ENCODE measurements around the gene MYO5B.

GRCh38 chr18:49922228-49922627 is 272.7 kb downstream of the MYO5B start:
- TF ChIP-seq CTCF (IDR thresholded peaks at IDR 0.05; ENCODE audit: low read depth, low read length): no peak
- no peak for TF ChIP-seq POLR2A (IDR thresholded peaks at IDR 0.05; ENCODE audit: extremely low read depth, insufficient read length)
- no peak for TF ChIP-seq MAX (IDR thresholded peaks at IDR 0.05; ENCODE audit: low read depth, low read length)

All from NB4 (cell line).